ENCODE data around the gene CD36.
"Not testable (repeated sequence)": the region's sequence is repeated elsewhere in the genome, so short reads cannot be mapped to it uniquely, and the experiment has no call there.

CD36 gene

DNA sequence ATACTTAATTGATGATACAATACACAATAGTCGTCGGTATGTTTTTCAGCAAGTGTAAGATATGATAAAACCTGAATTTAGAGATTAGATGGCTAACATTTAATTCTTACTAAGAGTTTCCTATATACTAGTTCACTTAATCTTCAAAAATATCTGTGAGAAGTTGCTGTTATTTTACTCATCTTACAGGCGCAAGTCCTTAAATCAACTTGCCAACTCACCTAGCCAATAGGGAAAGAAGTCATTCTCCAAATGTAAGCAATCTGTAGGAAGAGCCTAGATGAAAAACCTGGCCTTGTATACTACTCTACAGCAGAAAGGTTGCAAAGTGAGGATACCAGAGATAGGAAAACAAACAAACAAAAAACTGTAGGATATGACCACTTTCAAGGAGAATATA is 10.6 kb downstream of the CD36 start:
- no peak for DNase-seq (ENCODE audit: low read depth in 2 of 2, low spot score in 1 of 2)

DNA sequence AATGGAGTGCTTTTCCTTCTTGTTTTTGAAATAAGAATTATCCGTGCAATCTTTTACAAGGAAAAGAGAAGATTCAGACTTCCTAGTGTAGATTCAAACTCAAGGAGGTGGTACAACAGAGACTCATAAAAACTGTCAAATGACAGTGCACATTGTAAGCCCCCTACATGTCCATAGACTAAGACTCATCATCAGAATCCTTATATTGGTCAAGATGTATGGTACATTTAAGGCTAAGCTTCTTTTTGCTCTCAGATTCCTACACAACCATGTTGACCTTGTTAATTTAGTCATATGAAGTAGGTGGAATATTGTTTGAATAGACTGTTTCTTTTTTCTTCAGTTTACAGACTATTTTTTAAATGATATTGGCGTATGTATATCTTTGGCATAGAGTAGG is 11.6 kb downstream of the CD36 start:
- DNase-seq (ENCODE audit: low read depth in 2 of 2, low spot score in 1 of 2), result no peak

DNA sequence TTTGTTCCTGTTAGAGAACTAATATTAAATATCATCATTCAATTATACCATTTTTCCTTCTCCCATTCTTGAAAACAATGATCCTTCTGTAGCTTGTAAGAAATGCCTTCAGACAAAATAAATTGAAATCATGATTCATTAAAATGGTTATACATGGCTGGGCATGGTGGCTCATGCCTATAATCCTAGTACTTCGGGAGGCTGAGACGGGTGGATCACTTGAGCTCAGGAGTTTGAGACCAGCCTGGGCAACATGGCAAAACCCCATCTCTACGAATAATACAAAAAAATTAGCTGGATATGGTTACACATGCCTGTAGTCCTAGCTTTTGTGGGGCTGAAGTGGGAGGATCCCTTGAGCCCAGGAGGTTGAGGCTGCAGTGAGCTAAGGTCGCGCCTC is 13.0 kb downstream of the CD36 start:
- no peak for DNase-seq (ENCODE audit: low read depth in 2 of 2, low spot score in 1 of 2)

DNA sequence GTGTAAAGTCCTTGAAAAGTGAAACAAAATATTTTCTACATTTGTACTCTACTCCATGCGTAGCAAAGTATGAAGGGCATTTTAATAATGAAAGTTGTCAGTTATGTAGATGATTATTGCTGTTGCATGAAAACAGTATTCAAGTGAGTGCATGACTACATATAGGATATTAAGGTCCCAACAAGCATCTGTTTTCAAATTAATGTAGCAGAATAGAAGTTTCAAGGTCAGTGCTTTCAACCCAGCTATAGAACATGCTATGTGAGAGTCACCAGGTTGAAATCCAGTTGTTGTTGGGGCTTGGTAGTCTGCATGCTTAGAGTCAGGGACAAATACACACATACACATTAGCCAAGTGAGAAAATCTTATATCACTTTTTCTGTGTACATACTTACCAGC is 14.8 kb downstream of the CD36 start:
- DNase-seq (ENCODE audit: low read depth in 2 of 2, low spot score in 1 of 2), result no peak

DNA sequence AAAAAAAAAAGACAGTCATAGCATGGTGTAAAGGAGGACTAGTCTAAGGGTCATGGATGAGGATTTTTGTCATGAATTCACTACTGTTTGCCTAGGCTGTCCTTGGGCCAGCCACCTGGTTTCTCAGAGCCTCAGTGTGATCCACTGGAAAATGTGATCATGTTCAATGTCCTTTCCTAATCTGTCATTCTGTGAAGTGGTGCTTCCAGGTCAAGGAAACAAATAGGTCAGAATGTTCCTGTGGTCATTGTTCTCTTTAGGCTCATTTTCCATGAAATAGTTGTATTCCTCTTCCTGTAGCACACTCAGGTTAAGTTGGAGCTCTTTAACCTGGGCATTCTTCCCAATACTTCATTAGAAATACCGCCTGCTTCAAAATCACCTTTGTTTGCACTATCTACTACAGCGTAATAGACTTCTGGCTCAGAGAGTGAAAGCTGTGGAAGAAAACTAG is 16.5 kb downstream of the CD36 start:
- DNase-seq (ENCODE audit: low read depth in 2 of 2, low spot score in 1 of 2), result no peak

DNA sequence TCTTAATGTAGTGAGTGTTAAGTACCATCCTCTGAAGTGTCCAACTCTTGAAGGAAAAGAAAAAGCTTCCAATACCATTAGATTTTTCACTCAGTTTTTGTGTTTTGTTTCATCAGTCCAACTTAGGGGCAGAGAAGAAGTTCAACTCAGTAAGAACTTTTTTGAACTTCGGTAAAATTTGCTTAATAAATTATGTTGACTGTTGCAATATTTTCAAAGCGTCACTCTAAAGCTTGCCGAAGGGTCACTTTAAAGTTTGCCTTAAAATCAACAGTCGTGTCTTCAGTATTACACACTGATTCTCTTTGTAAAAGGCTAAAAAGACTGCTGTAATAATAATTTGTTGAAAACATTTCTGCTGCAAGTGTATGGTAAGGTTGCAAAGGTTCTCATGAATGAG is 17.6 kb downstream of the CD36 start:
- no peak for DNase-seq (ENCODE audit: low read depth in 2 of 2, low spot score in 1 of 2)

DNA sequence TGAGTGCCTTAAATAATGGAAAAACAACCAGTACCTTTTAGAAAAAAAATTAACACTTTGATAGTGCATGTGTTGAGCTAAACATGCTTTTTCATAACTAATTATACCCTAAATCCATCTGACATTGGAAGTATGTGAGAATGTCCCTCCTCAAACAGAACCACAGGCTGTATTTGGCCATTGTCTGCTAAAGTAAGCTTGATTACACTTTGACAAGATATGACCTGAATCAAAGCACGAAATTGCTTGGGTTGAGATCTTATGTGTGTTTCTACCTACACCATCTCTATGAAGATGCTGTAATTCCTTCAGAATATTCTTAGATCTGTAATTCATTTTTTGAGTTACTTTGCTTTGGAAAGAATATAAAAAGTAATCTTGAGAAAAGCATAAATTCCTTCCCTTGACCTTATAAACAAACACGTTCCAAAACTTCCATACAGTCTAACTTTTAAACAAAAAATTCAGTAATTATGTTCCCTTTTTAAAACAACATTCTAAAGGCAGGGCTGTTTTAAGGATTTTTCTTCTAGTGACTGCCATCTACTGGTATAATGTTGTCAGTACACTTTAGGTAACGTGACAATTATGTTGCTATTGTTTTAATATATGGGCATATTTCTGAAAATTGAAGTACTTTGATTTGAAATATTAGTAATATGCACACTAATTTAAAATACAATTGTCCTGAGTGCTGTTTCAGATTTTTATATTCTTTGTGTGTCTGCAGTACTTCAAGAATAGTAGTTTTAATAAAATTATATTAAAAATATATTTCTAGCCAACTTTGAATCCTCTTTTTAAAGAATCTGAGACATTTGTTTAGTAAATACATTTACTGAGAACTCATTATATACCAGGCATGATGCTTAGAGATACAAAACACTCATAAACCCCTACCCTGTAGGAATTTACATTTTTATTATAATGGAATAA is 20.9 kb downstream of the CD36 start:
- no peak for DNase-seq (ENCODE audit: low read depth in 2 of 2, low spot score in 1 of 2)

DNA sequence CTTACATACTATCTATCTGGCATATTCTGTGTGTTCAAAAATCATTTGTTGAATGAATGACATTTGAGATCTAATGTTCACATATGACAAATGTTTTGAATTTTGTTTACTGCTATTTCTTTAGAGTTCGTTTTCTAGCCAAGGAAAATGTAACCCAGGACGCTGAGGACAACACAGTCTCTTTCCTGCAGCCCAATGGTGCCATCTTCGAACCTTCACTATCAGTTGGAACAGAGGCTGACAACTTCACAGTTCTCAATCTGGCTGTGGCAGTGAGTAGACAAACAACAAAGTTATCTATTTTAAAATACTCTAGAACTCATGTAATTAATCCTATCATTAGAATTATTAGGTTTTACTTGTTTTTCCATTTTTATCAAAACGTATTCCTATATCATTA is 22.5 kb downstream of the CD36 start:
- DNase-seq (ENCODE audit: low read depth in 2 of 2, low spot score in 1 of 2), result no peak

DNA sequence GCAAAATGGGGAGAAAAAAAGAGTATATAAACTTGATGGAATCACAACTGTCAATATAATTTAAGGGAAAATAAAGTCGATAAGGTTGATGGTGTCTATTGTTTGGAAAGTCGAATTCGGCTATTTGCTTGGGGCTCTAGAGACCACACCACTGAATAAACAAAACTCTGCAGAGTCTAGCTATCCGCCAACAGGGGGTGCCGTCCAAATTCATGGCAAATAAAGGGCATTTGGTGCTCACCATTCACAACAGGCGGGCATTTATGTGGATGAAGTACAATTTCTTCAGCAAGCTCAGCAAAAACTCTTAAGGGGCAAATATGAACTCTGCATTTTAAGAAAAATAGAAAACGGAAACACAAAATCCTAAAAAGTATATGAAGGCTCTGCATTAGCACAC is 23.3 kb downstream of the CD36 start:
- DNase-seq (ENCODE audit: low read depth in 2 of 2, low spot score in 1 of 2), result no peak

DNA sequence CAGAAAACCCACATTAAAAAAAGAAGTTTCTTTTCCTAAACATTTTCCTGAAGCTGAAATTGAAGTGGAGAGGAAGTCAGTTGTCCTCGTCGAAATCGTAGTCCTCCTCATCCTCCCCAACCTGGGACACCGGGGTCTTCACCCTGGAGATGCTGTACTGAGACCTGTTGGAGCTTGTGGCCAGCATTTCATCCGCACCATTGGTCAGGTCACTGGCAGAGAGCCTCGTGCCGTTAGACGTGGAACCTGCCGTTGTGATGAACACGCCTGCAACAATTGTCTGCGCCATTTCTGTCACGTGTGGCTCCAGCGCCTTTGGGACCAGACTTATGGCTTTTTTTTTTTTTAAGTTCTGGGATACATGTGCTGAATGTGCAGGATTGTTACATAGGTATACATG is 23.8 kb downstream of the CD36 start:
- no peak for DNase-seq (ENCODE audit: low read depth in 2 of 2, low spot score in 1 of 2)

DNA sequence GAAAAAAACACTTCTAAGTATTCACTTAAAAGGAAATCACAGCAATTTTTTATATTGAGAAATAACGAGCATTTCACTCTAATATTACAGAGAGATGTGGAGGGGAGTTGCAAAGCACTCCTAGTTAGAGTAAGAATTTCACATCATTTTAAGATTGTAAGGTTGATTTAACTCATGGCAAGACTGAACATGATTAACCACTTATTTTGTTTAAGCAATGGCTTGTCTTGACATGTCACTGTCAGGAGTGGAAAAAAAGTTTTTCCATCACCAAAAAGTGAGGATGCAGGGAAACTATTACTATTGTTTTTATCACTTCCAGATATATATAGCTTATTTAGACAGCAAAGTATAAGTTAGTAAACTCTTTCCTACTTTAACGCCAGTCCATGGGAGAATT is 27.1 kb downstream of the CD36 start:
- DNase-seq (ENCODE audit: low read depth in 2 of 2, low spot score in 1 of 2), result no peak

DNA sequence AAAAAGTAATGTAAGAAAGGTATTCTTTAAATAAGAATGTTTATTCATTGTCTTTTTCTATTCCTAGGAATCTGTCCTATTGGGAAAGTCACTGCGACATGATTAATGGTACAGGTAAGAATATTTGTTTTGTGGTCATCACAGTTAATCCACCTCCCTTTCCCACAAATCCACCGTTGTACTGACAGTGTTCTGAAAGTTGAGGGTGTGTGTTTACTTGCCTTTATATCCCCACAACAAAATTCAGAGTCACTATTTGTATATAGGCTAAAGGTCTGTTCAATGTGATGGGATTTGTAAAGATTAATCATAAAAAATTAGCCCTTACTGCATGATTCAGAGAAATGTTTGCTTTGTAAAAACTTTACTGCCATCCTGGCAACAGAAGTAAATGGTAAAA is 27.9 kb downstream of the CD36 start:
- DNase-seq (ENCODE audit: low read depth in 2 of 2, low spot score in 1 of 2), result no peak

DNA sequence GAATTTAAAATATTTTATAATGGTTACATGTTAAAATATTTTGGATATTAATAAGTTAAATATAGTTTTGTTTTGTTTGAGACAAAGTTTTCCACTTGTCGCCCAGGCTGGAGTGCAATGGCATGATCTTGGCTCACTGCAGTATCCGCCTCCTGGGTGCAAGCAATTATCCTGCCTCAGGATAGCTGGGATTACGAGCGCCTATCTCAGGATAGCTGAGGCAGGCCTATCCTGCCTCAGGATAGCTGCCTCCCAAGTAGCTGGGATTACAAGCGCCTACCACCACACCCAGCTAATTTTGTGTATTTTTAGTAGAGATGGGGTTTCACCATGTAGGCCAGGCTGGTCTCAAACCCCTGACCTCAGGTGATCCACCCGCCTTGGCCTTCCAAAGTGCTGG is 30.9 kb downstream of the CD36 start:
- DNase-seq (ENCODE audit: low read depth in 2 of 2, low spot score in 1 of 2), result not testable (repeated sequence)

DNA sequence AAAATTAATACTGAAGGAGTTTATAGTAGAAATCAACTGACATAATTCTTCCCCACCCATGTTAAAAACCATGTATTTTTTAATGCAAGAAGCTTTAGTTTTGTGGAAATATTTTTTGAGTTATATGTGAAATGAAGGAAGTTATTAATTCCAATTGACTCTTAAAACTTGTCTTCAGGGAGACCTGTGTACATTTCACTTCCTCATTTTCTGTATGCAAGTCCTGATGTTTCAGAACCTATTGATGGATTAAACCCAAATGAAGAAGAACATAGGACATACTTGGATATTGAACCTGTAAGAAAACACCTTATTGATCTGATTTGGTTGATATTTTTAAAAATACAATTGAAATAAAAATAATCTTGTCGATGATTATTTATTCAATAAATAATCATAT is 33.3 kb downstream of the CD36 start:
- DNase-seq (ENCODE audit: low read depth in 2 of 2, low spot score in 1 of 2), result no peak

DNA sequence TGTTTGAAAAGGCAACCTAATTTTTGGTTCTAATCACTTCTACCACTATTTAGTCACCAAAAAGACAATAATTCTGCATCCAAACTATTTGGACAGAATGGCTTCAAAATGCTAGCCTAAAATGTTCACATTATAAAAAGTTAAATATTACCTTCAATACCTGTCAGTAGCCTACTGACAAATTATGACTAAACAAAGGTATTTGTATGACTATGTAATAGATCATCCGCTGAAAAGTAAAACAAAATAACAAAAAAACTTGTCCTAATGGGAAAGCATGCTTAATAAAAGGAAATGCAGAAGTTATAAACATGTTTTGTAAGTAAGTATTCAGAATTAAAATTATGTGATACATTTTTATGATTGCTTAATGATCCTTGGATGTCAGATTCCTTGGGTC is 36.6 kb downstream of the CD36 start:
- no peak for DNase-seq (ENCODE audit: low read depth in 2 of 2, low spot score in 1 of 2)

DNA sequence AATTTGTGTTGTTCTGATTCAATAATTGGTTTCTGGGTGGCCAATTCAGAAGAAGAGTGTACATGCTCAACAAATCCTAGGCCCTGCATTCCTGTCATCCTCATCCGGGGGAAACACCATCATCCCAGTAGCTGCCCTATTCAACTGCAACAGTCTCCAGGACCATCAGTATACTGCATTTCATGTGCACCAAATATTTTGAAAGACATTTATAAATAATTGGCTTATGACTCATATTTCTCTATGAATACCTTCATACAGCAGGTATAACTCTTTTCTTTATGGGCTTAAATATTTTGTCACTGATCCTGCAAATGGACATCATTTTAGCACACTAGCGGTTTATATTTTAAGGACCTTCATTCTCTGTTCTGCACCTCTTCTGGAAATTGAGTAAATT is 38.0 kb downstream of the CD36 start:
- DNase-seq (ENCODE audit: low read depth in 2 of 2, low spot score in 1 of 2), result no peak

DNA sequence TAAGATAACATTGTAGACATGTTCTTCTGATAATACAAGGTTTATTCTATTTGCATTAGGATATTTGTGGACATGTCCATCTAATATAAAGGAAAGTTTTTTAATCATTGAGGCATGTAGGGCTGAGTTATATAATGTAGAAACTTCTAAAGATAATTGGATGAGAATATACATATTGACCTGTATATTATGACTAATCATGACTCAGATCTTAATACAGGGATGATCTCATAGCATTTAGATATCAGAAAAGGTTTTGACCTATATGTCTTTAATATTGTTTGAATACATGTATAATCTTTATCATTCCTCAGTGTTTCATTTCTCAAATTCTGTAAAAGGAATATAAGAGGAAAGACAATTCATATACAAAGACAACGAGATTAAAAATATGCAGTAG is 39.2 kb downstream of the CD36 start:
- DNase-seq (ENCODE audit: low read depth in 2 of 2, low spot score in 1 of 2), result no peak

DNA sequence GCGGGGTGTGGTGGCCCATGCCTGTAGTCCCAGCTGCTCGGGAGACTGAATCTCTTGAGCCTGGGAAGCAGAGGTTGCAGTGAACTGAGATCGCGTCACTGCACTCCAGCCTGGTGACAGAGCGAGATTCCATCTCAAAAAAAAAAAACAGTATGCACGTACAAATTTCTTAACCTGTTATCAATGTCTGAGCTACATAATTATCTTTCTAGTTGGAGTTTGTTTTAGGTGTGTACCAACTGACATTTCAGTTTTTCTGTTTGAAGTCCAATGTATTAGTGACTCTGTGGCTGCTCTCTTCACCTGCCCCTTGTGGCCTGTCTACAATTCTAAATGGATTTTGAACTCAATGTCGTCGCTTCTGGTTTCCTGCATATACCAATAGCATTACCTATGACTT is 40.3 kb downstream of the CD36 start:
- no peak for DNase-seq (ENCODE audit: low read depth in 2 of 2, low spot score in 1 of 2)

DNA sequence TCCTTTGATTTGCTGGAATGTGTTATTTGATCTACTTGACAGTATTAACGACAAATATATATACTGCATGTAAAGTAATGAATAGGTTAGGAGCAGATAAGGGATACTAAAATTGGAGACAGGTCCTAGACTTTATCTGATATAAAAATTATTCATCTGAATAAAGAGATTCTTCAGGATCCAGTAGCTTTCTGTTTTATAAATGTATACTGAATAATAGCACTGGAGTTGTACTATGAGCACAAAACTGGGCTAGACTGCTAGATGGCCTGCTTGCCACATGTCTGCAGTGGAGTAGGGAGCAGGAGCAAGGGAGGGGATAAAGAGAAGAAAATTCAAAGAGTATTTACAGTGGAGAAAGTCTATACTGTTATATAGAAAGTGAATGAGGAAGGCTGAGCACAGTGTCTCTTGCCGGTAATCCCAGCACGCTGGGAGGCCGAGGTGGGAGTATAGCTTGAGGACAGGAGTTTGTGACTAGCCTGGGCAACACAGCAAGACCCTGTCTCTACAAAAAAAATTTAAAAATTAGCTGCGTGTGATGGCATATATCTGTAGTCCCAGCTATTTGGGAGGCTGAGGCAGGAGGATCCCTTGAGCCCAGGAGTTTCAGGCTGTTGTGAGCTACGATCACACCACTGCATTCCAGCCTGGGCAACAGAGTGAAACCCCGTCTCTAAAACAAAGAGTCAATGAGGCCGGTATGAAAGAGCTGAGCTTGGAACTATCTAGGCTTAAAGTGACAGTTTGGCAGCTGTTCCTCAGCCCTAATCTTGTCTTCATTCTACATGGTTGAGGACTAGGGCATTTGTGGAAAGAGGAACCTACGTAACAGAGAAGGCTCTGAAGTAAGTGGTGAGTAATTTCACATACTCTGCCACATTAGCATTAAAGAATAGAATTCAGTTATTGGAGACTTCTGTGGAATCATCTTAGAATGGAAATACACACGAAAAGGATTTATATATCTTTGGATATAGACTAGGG is 41.8 kb downstream of the CD36 start:
- DNase-seq (ENCODE audit: low read depth in 2 of 2, low spot score in 1 of 2), result no peak

DNA sequence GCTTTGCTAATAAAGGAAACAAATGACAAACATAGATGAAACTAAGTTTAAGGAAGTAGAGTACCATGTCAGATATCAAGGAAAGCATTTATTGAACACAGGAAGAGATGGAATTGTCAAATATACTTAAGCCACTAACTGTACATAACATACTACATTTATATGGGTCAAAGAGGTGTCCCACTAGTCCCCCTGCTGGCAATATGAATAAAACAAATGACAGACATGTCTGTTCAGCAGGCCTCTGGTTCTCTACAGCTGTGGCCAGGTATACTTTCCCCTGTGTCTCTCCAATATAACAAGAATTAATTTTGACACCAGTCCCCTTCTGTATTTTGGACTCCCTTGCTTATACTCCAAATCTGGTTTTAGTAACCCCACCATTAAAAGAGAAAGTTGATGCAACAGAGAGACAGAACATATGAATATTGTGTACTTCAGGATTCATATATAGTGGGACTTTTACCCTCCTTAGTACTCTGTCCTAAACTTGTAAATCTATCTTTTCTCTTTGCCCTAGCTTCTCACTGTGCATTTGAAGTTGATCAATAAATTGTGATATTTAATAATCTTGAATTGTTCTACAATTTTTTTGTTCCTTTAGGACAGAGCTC is 42.9 kb downstream of the CD36 start:
- no peak for DNase-seq (ENCODE audit: low read depth in 2 of 2, low spot score in 1 of 2)

DNA sequence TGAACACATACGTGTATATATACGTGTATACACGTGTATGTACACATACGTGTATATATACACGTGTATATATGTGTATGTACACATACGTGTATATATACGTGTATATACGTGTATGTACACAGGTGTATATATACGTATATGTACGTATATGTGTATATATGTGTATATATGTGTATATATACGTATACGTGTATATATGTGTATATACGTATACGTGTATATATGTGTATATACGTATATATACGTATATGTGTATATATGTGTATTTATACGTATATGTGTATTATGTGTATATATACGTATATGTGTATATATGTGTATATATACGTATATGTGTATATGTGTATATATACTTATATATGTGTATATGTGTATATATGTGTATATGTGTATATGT is 44.3 kb downstream of the CD36 start:
- no peak for DNase-seq (ENCODE audit: low read depth in 2 of 2, low spot score in 1 of 2)

DNA sequence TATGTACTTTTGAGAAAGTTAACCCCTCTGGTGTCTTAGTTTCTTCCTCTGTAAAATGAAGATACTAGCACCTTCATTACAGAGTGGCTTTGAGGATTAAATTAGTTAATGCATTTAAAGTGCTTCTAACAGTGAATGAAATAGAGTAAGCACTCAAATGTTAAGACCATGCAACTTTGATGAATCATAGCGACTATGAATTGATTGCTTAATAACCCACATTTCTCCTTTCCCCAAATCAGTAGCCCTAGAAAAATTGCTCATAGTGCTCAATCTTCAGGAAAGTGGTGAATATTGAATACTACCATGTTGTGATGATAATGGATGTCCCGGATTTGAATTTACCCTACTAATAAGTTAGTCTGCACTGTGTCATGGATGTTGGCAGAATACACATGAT is 48.1 kb downstream of the CD36 start:
- DNase-seq (ENCODE audit: low read depth in 2 of 2, low spot score in 1 of 2), result no peak
